ENCODE measurements around the gene DLGAP4. TPM values are rescaled to one million over a fixed set of nuclear protein-coding genes. Genes with fewer than 3 reads are reported as not detected.

Gene DLGAP4
- total RNA-seq, 1 donor from 2014 or later: 113 TPM

- intact Hi-C loops (cut with DNase I): no loop called here
- ATAC-seq (no peak), DNase-seq (ENCODE audit: low spot score) (no peak)
These were observed 36.4 kb downstream of the DLGAP4 start for GRCh38 chr20:36342331-36343120.

GRCh38 chr20:36343641-36344040, 37.5 kb downstream of the DLGAP4 start:
- ATAC-seq: no peak
- intact Hi-C loops (cut with DNase I): no loop called here
- DNase-seq (ENCODE audit: low spot score): no peak

- DNase-seq (ENCODE audit: low spot score) (no peak), ATAC-seq (peak; percentile 62)
- intact Hi-C loops (cut with DNase I): no loop called here
These were observed 38.5 kb downstream of the DLGAP4 start for GRCh38 chr20:36344517-36345132.

GRCh38 chr20:36346256-36346655, 40.1 kb downstream of the DLGAP4 start:
- intact Hi-C loops (cut with DNase I): no loop called here
- DNase-seq (ENCODE audit: low spot score) (no peak), ATAC-seq (no peak)

- intact Hi-C loops (cut with DNase I): no loop called here
- ATAC-seq (no peak), DNase-seq (ENCODE audit: low spot score) (no peak)
These were observed 43.4 kb downstream of the DLGAP4 start for GRCh38 chr20:36349384-36350170.

GRCh38 chr20:36350439-36350838, 44.3 kb downstream of the DLGAP4 start:
- intact Hi-C loops (cut with DNase I): no loop called here
- ATAC-seq (no peak), DNase-seq (ENCODE audit: low spot score) (no peak)

- DNase-seq (ENCODE audit: low spot score) (no peak), ATAC-seq (no peak)
- intact Hi-C loops (cut with DNase I): loop anchor here (1.0 kb wide), 1 partner anchor 17 kb away; no protein-coding TSS in a partner anchor
These were observed 45.8 kb downstream of the DLGAP4 start for GRCh38 chr20:36351937-36352336.

GRCh38 chr20:36352843-36353553, 46.9 kb downstream of the DLGAP4 start:
- intact Hi-C loops (cut with DNase I): no loop called here
- no peak for ATAC-seq
- DNase-seq (ENCODE audit: low spot score): no peak

GRCh38 chr20:36353740-36354139, 47.6 kb downstream of the DLGAP4 start:
- no peak for DNase-seq (ENCODE audit: low spot score)
- no peak for ATAC-seq
- intact Hi-C loops (cut with DNase I): no loop called here

- ATAC-seq (no peak), DNase-seq (ENCODE audit: low spot score) (no peak)
- intact Hi-C loops (cut with DNase I): no loop called here
These were observed 49.5 kb downstream of the DLGAP4 start for GRCh38 chr20:36355469-36356171.

GRCh38 chr20:36359668-36360406, 53.7 kb downstream of the DLGAP4 start:
- intact Hi-C loops (cut with DNase I): no loop called here
- ATAC-seq (no peak), DNase-seq (ENCODE audit: low spot score) (no peak)

GRCh38 chr20:36360429-36360828, 54.3 kb downstream of the DLGAP4 start:
- intact Hi-C loops (cut with DNase I): no loop called here
- DNase-seq (ENCODE audit: low spot score): no peak
- no peak for ATAC-seq

GRCh38 chr20:36361406-36361805, 55.3 kb downstream of the DLGAP4 start:
- intact Hi-C loops (cut with DNase I): no loop called here
- no peak for ATAC-seq

GRCh38 chr20:36362261-36362660, 56.1 kb downstream of the DLGAP4 start:
- no peak for DNase-seq (ENCODE audit: low spot score)
- intact Hi-C loops (cut with DNase I): no loop called here

More at GRCh38 chr20:36361406-36361805, 55.3 kb downstream of the DLGAP4 start:
- no peak for DNase-seq (ENCODE audit: low spot score)

GRCh38 chr20:36362978-36363713, 57.0 kb downstream of the DLGAP4 start:
- intact Hi-C loops (cut with DNase I): no loop called here
- ATAC-seq: no peak
- no peak for DNase-seq (ENCODE audit: low spot score)

More at GRCh38 chr20:36362261-36362660, 56.1 kb downstream of the DLGAP4 start:
- no peak for ATAC-seq

- intact Hi-C loops (cut with DNase I): no loop called here
- ATAC-seq: no peak
- no peak for DNase-seq (ENCODE audit: low spot score)
These were observed 58.4 kb downstream of the DLGAP4 start for GRCh38 chr20:36364506-36364905.

GRCh38 chr20:36366623-36367369, 60.7 kb downstream of the DLGAP4 start:
- ATAC-seq: no peak
- intact Hi-C loops (cut with DNase I): no loop called here
- DNase-seq (ENCODE audit: low spot score): no peak

Data from sciatic nerve (tissue), 2 donors.